SK-N-SH (cell line): ENCODE results near the gene GMPPB.

Experiments used
- CTCF ChIP-seq: fragments of 200-600 bp; sonication (generic); IDR thresholded peaks from 2 replicates; pipeline ENCODE4 v1.6.1; 2017; ENCODE audit warnings: antibody characterized with exemption, mild to moderate bottlenecking, moderate library complexity
- ELF1 ChIP-seq: IDR thresholded peaks from 2 replicates; pipeline ENCODE4 v1.4.0; 2012
- GABPA ChIP-seq: IDR thresholded peaks from 2 replicates; pipeline ENCODE4 v1.4.0; 2012; ENCODE audit warnings: low read depth, mild to moderate bottlenecking
- JUND ChIP-seq: IDR thresholded peaks from 2 replicates; pipeline ENCODE4 v1.4.0; 2012
- MXI1 ChIP-seq: IDR thresholded peaks from 2 replicates; pipeline ENCODE4 v1.6.1; 2012; ENCODE audit warnings: mild to moderate bottlenecking, low read depth, low read length, improper control_type of control experiment
- RAD21 ChIP-seq: IDR thresholded peaks from 2 replicates; pipeline ENCODE4 v1.6.1; 2012; ENCODE audit warnings: mild to moderate bottlenecking, low read length
- RCOR1 ChIP-seq: fragments of 150-350 bp; IDR thresholded peaks from 2 replicates; pipeline ENCODE4 v1.6.1; 2017; ENCODE audit warnings: antibody characterized with exemption, low read length
- RFX5 ChIP-seq: IDR thresholded peaks from 2 replicates; pipeline ENCODE4 v1.6.1; 2012; ENCODE audit warnings: mild to moderate bottlenecking, improper control_type of control experiment, low read length
- SMC3 ChIP-seq: IDR thresholded peaks from 2 replicates; pipeline ENCODE4 v1.6.1; 2012; ENCODE audit warnings: low read depth, low read length, improper control_type of control experiment
- TEAD4 ChIP-seq: IDR thresholded peaks from 2 replicates; pipeline ENCODE4 v1.4.0; 2012; ENCODE audit warnings: mild to moderate bottlenecking, borderline replicate concordance; ENCODE audit not compliant: insufficient read depth

DNA sequence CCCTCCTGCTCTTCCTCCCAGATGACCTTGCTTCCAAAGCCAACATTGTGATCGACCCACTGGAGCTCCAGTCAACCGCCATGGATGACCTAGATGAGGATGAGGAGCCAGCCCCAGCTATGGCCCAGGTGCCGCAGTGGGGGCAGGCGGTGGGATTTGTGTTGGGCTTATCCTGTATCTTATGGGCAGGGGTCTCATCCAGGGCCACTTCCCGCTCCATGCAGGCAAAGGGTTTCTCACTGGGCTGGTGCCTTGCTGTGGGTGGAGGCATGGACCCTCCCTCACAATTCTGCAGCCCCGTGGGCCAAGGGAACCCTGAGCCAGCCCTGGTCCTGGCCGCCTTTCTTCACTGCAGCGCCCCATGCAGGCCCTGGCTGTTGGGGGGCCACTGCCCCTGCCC lies 19.1 kb downstream of the GMPPB start:
- TF ChIP-seq RAD21 (no peak), CTCF (no peak), SMC3 (no peak), RFX5 (no peak), GABPA (no peak), TEAD4 (no peak), ELF1 (no peak), MXI1 (no peak), RCOR1 (no peak), JUND (no peak)
